Transverse colon (tissue), 4 donors: ENCODE data around the gene ST3GAL2. TPM values are rescaled to one million over a fixed set of nuclear protein-coding genes. Genes with fewer than 3 reads are reported as not detected.

Experiments
- DNase-seq: peaks from one replicate; pipeline ENCODE4 v3.0.0-alpha.2; 2019
- H3K27ac ChIP-seq, 4 donors: fragments of 200-600 bp; sonication (generic); 2 replicates each; pipeline ENCODE4 v1.5.1; 2016 to 2018; ENCODE audit warnings: inconsistent platforms in 4 of 4
- H3K27me3 ChIP-seq: fragments of 200-600 bp; sonication (generic); 2 replicates; pipeline ENCODE4 v1.5.1; 2017; ENCODE audit warnings: inconsistent platforms
- H3K36me3 ChIP-seq, 4 donors: fragments of 200-600 bp; sonication (generic); 2 replicates each; pipeline ENCODE4 v1.5.1; 2017 to 2019; ENCODE audit warnings: inconsistent platforms in 4 of 4
- H3K4me1 ChIP-seq, 4 donors: fragments of 200-600 bp; sonication (generic); 2 replicates each; pipeline ENCODE4 v1.5.1; 2017 to 2020; ENCODE audit warnings: inconsistent platforms in 4 of 4
- H3K4me3 ChIP-seq, 4 donors: fragments of 200-600 bp; sonication (generic); 1 replicate in 1 of 4; 2 replicates in 3 of 4; pipeline versions ENCODE4 v1.5.1 to v1.6.1; 2017 to 2019; ENCODE audit warnings: inconsistent platforms in 4 of 4
- H3K9me3 ChIP-seq, 2 donors: fragments of 200-600 bp; sonication (generic); 2 replicates each; pipeline ENCODE4 v1.5.1; 2017 to 2019; ENCODE audit warnings: inconsistent platforms in 2 of 2
- EP300 ChIP-seq: sonication (generic); formaldehyde crosslinking; IDR thresholded peaks from one replicate; pipeline ENCODE4 v1.6.1; 2017; ENCODE audit warnings: antibody characterized with exemption, low read depth
- POLR2A ChIP-seq: fragments of 450-650 bp; IDR thresholded peaks from one replicate; pipeline ENCODE4 v1.6.1; 2016; ENCODE audit warnings: antibody characterized with exemption, mild to moderate bottlenecking, moderate library complexity
- POLR2AphosphoS5 ChIP-seq, 3 donors: sonication (generic); formaldehyde crosslinking; IDR thresholded peaks; one replicate each; pipeline ENCODE4 v1.6.1; 2016; ENCODE audit warnings: antibody characterized with exemption in 3 of 3
- WGBS, 2 donors: methylation state at CpG; one replicate each; pipeline ENCODE4 v1.1.5; 2018; ENCODE audit warnings: low coverage in 1 of 2; 5-methylcytosine and 5-hydroxymethylcytosine counted together
- in situ Hi-C, 4 donors: fragments of 200-750 bp; cut with MboI; loops; one replicate each; pipeline versions ENCODE4 v1.15.0 to v1.15.1; 2017; ENCODE audit warnings: low sequenced_read_pairs in 3 of 4, low pct_ligation_motif_present in 1 of 4, low pct_unique_long_range_greater_than_20kb in 1 of 4
- intact Hi-C: fragments of 100-400 bp; cut with DNase I; formaldehyde crosslinking; loops from one replicate; pipeline ENCODE4 v1.15.1; 2023; ENCODE audit warnings: low total_unique reads
- total RNA-seq, 4 donors: library from RNA; depleted of rRNA; stranded (reverse); fragments of >200 nt; gene quantifications; one replicate each; pipeline ENCODE4 v1.1.0, GENCODE V29; 2016
- TF ChIP-seq, protein P1 (sequence below), 5 experiments: fragments of 200-600 bp in 3 of 5; fragments of 450-650 bp in 2 of 5; sonication (generic) in 3 of 5; IDR thresholded peaks; 1 replicate in 2 of 5; 2 replicates in 3 of 5; pipeline ENCODE4 v1.5.1; 2016 to 2017; ENCODE audit warnings: antibody characterized with exemption in 5 of 5, inconsistent platforms in 3 of 5, mild to moderate bottlenecking in 2 of 5, moderate library complexity in 1 of 5

The ST3GAL2 gene
- total RNA-seq, 4 donors from 2014 or later, result 2.6 to 16.5 (median 8.5) TPM

DNA sequence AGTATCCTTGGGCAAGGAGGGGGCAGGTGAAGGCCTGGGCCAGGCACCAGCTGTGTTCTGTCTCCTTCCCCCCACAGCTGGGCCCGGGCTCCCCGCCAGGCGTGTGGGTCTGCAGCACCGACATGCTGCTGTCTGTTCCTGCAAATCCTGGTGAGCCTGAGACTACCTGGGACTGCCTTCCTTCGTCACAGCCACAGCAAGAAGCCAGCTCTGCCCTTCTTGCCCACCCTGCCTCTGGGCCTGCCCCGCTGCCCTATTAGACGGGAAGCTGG is 27.8 kb upstream of the ST3GAL2 start:
- peaks cover 0 to 6% (median 2%) of the 10 kb centered on the region in 4 donors for H3K36me3 ChIP-seq
- no peaks in the 10 kb centered on the region for H3K4me1 ChIP-seq
- intact Hi-C loops, result no loop called here
- no peak overlapping the region for H3K27ac ChIP-seq
- in situ Hi-C loops, result loop anchor here in 2 of 4 donors (10.0 to 25.0 kb wide), 2 partner anchors 62 to 104 kb away; no protein-coding TSS in a partner anchor
- no peaks in the 10 kb centered on the region for H3K27me3 ChIP-seq
- no peak overlapping the region for H3K4me3 ChIP-seq
- 90% methylated on average over 7 of the region's 7 CpGs; no CpG with 5 or more reads in 1 of the 2 donors for WGBS, 2 donors
- DNase-seq, result no peak
- no peaks in the 10 kb centered on the region for H3K9me3 ChIP-seq
- TF ChIP-seq POLR2A (no peak), EP300 (no peak), POLR2AphosphoS5 (IDR thresholded peaks at IDR 0.05) (no peak)
- TF ChIP-seq, protein P1, sequence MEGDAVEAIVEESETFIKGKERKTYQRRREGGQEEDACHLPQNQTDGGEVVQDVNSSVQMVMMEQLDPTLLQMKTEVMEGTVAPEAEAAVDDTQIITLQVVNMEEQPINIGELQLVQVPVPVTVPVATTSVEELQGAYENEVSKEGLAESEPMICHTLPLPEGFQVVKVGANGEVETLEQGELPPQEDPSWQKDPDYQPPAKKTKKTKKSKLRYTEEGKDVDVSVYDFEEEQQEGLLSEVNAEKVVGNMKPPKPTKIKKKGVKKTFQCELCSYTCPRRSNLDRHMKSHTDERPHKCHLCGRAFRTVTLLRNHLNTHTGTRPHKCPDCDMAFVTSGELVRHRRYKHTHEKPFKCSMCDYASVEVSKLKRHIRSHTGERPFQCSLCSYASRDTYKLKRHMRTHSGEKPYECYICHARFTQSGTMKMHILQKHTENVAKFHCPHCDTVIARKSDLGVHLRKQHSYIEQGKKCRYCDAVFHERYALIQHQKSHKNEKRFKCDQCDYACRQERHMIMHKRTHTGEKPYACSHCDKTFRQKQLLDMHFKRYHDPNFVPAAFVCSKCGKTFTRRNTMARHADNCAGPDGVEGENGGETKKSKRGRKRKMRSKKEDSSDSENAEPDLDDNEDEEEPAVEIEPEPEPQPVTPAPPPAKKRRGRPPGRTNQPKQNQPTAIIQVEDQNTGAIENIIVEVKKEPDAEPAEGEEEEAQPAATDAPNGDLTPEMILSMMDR (IDR thresholded peaks at IDR 0.05), result no peak

- Histone ChIP-seq H3K27ac (no peak overlapping the region), H3K4me3 (no peak overlapping the region), H3K9me3 (no peaks in the 10 kb centered on the region), H3K27me3 (no peaks in the 10 kb centered on the region), H3K36me3 (peaks cover 0 to 6% (median 2%) of the 10 kb centered on the region in 4 donors), H3K4me1 (no peaks in the 10 kb centered on the region)
- no peak for DNase-seq
- intact Hi-C loops, result no loop called here
- WGBS, 2 donors, result 89 to 97% methylated on average over 6 to 13 of the region's 13 CpGs
- TF ChIP-seq POLR2AphosphoS5 (IDR thresholded peaks at IDR 0.05) (no peak), EP300 (no peak), POLR2A (no peak)
- TF ChIP-seq, protein P1 (IDR thresholded peaks at IDR 0.05), result no peak
- in situ Hi-C loops, result loop anchor here in 2 of 4 donors (10.0 to 25.0 kb wide), 2 partner anchors 61 to 104 kb away; no protein-coding TSS in a partner anchor
Observed at GRCh38 chr16:70465999-70466804, 27.3 kb upstream of the ST3GAL2 start.

DNA sequence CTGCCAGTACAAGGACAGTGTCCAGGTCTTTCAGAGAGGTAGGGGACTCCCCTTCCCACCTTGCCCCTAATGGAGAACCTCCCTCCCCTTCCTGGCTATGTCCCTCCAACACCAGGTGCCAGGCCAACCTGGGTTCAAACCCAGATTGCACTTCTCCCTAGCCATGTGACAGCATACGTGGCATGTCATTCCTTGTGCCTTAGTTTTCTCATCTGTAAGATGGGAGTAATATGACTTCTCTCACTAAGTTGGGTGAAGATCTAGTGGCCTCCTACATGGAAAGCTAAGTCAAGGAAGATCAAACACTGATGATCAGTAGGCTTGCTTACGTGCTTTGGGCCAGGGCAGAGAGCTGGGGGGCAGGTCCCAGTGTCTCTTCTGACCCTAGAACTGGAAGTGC is 24.3 kb upstream of the ST3GAL2 start:
- H3K9me3 ChIP-seq, result no peaks in the 10 kb centered on the region
- 95 to 100% methylated on average over 2 of the region's 2 CpGs for WGBS, 2 donors
- TF ChIP-seq, protein P1 (IDR thresholded peaks at IDR 0.05), result no peak
- no peak for TF ChIP-seq POLR2AphosphoS5 (IDR thresholded peaks at IDR 0.05)
- no peak for TF ChIP-seq EP300
- no peak for TF ChIP-seq POLR2A
- H3K27ac ChIP-seq, result no peak overlapping the region
- DNase-seq, result no peak
- in situ Hi-C loops, result loop anchor here in 2 of 4 donors (10.0 to 25.0 kb wide), 2 partner anchors 58 to 101 kb away; no protein-coding TSS in a partner anchor
- H3K36me3 ChIP-seq, result peaks cover 0 to 6% (median 2%) of the 10 kb centered on the region in 4 donors
- no peaks in the 10 kb centered on the region for H3K4me1 ChIP-seq
- intact Hi-C loops, result no loop called here
- H3K4me3 ChIP-seq, result no peak overlapping the region
- H3K27me3 ChIP-seq, result no peaks in the 10 kb centered on the region

- 67% methylated on average over 8 of the region's 8 CpGs; no CpG with 5 or more reads in 1 of the 2 donors for WGBS, 2 donors
- intact Hi-C loops (no loop called here), in situ Hi-C loops (loop anchor here in 2 of 4 donors (10.0 to 25.0 kb wide), 2 partner anchors 56 to 98 kb away; no protein-coding TSS in a partner anchor)
- TF ChIP-seq, protein P1 (IDR thresholded peaks at IDR 0.05), result no peak
- TF ChIP-seq POLR2AphosphoS5 (IDR thresholded peaks at IDR 0.05) (no peak), EP300 (no peak), POLR2A (no peak)
- peaks cover 0 to 5% (median 2%) of the 10 kb centered on the region in 4 donors for H3K4me1 ChIP-seq
- no peaks in the 10 kb centered on the region for H3K27me3 ChIP-seq
- no peaks in the 10 kb centered on the region for H3K9me3 ChIP-seq
- no peak for DNase-seq
- peaks cover 0 to 6% (median 2%) of the 10 kb centered on the region in 4 donors for H3K36me3 ChIP-seq
- H3K4me3 ChIP-seq, result no peak overlapping the region
- H3K27ac ChIP-seq, result no peak overlapping the region
Observed at GRCh38 chr16:70460737-70461261, 21.9 kb upstream of the ST3GAL2 start.
